ENCODE measurements around the gene TFCP2L1.

The TFCP2L1 gene

GRCh38 chr2:121288454-121289231 is 3.6 kb upstream of the TFCP2L1 start:
- no peak for DNase-seq (ENCODE audit: low spot score)
- in situ Hi-C loops (cut with MboI; ENCODE audit: low pct_unique_long_range_greater_than_20kb, low sequenced_read_pairs, unreplicated experiment): no loop called here

DNA sequence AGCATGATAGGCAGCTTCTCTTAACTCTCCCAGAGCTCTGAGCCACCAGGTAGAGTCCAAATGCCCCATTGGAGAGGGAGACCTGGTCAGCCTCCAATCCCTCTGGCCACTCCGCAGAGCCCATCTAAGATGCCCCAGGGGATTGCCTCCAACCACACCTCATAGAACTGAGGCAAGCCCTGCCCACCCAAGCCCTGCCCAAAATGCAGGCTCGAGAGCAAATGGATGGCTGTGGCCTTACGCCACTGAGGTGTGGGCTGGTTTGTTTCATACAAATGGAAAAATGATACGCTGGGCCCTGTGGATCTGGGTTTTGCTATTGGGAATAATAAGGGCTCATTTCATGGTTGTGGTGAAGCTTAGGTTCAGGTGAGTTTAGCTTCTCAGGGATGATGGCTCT is 3.0 kb upstream of the TFCP2L1 start:
- in situ Hi-C loops (cut with MboI; ENCODE audit: low pct_unique_long_range_greater_than_20kb, low sequenced_read_pairs, unreplicated experiment): no loop called here
- no peak for DNase-seq (ENCODE audit: low spot score)
- TF ChIP-seq, protein P1, sequence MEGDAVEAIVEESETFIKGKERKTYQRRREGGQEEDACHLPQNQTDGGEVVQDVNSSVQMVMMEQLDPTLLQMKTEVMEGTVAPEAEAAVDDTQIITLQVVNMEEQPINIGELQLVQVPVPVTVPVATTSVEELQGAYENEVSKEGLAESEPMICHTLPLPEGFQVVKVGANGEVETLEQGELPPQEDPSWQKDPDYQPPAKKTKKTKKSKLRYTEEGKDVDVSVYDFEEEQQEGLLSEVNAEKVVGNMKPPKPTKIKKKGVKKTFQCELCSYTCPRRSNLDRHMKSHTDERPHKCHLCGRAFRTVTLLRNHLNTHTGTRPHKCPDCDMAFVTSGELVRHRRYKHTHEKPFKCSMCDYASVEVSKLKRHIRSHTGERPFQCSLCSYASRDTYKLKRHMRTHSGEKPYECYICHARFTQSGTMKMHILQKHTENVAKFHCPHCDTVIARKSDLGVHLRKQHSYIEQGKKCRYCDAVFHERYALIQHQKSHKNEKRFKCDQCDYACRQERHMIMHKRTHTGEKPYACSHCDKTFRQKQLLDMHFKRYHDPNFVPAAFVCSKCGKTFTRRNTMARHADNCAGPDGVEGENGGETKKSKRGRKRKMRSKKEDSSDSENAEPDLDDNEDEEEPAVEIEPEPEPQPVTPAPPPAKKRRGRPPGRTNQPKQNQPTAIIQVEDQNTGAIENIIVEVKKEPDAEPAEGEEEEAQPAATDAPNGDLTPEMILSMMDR (IDR thresholded peaks at IDR 0.05; ENCODE audit: extremely low read depth, insufficient read depth, missing control alignments): no peak

More at GRCh38 chr2:121288454-121289231, 3.6 kb upstream of the TFCP2L1 start:
- TF ChIP-seq, protein P1 (IDR thresholded peaks at IDR 0.05; ENCODE audit: extremely low read depth, insufficient read depth, missing control alignments): no peak

- TF ChIP-seq, protein P1 (IDR thresholded peaks at IDR 0.05; ENCODE audit: extremely low read depth, insufficient read depth, missing control alignments): no peak
- no peak for DNase-seq (ENCODE audit: low spot score)
- in situ Hi-C loops (cut with MboI; ENCODE audit: low pct_unique_long_range_greater_than_20kb, low sequenced_read_pairs, unreplicated experiment): no loop called here
Measured at GRCh38 chr2:121287146-121287798, 2.3 kb upstream of the TFCP2L1 start.

GRCh38 chr2:121286506-121286905 is 1.5 kb upstream of the TFCP2L1 start:
- no peak for DNase-seq (ENCODE audit: low spot score)
- in situ Hi-C loops (cut with MboI; ENCODE audit: low pct_unique_long_range_greater_than_20kb, low sequenced_read_pairs, unreplicated experiment): no loop called here
- TF ChIP-seq, protein P1 (IDR thresholded peaks at IDR 0.05; ENCODE audit: extremely low read depth, insufficient read depth, missing control alignments): no peak

DNA sequence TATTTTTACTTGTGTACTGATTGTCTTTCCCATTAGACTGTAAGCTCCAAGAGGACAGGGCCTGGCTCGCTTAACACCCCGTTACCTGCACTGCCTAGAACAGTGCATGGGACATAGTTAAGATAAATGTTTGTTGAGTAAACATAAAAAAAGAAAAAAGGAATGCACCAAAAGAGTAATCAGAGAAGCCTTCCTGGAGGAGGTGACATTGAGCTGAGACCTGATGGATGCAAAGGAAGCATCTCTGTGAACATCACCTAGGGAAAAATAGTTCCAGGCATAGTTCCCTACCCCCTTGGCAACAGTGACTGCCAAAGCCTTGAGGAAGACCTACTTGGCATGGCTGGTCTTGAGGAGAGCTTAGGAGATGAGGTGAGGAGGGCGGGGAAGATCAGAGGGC is 924 bp upstream of the TFCP2L1 start:
- in situ Hi-C loops (cut with MboI; ENCODE audit: low pct_unique_long_range_greater_than_20kb, low sequenced_read_pairs, unreplicated experiment): no loop called here

GRCh38 chr2:121283670-121284462 is 1.1 kb downstream of the TFCP2L1 start:
- in situ Hi-C loops (cut with MboI; ENCODE audit: low pct_unique_long_range_greater_than_20kb, low sequenced_read_pairs, unreplicated experiment): no loop called here
- TF ChIP-seq, protein P1 (IDR thresholded peaks at IDR 0.05; ENCODE audit: extremely low read depth, insufficient read depth, missing control alignments): no peak
- no peak for DNase-seq (ENCODE audit: low spot score)

More for the DNA sequence above, 924 bp upstream of the TFCP2L1 start:
- DNase-seq (ENCODE audit: low spot score): no peak
- TF ChIP-seq, protein P1 (IDR thresholded peaks at IDR 0.05; ENCODE audit: extremely low read depth, insufficient read depth, missing control alignments): no peak
